ENCODE measurements around the gene TMEM63A. TPM values are rescaled to one million over a fixed set of nuclear protein-coding genes. Genes with fewer than 3 reads are reported as not detected.
"Not testable (repeated sequence)": the region's sequence is repeated elsewhere in the genome, so short reads cannot be mapped to it uniquely, and the experiment has no call there.

TMEM63A gene
- total RNA-seq, 1 experiment from 2014 or later, result 6.4 TPM

DNA sequence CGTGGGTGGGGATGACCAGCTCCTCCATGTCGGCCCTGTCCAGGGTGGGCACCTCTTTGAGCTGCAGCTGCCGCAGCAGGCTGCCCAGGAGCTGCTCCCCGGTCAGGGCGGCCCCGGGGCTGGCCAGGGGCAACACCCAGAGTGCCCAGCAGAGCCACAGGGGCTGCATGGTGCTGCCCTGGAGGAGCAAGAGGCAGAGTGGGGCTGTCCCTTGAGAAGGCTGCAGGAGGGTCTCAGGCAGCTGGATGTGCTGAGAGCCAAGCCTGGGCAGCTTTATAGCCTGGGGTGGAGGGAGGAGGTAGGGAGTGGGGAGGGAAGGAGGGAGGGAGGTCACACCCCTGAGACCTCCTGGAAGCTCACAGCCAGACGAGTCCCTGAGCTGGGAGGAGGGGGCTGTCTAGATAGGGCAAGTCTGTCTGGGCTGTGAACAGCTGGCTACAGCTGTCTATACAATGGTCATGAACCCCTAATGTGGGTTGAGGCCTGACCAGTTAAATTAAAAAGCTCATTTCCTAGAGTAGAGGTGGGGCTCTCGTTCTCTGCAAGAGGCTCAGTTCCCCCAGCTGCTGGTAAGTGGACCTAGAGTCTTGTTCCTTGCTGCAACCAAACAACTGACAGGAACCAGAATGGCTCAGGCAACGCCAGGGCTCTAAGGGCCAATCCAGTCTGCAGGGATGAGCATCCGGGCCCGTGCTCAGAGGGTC lies 6.9 kb upstream of the TMEM63A start, which contains the start of gene LEFTY1:
Gene LEFTY1 (minus strand): TSS at position 249 of the 704 bp plus-strand sequence. CDS start 80 bp downstream, at position 169.
- in situ Hi-C loops (cut with HindIII; ENCODE audit: low pct_unique_long_range_greater_than_20kb, low sequenced_read_pairs), result no loop called here
- no peak for DNase-seq (ENCODE audit: low read depth)

DNA sequence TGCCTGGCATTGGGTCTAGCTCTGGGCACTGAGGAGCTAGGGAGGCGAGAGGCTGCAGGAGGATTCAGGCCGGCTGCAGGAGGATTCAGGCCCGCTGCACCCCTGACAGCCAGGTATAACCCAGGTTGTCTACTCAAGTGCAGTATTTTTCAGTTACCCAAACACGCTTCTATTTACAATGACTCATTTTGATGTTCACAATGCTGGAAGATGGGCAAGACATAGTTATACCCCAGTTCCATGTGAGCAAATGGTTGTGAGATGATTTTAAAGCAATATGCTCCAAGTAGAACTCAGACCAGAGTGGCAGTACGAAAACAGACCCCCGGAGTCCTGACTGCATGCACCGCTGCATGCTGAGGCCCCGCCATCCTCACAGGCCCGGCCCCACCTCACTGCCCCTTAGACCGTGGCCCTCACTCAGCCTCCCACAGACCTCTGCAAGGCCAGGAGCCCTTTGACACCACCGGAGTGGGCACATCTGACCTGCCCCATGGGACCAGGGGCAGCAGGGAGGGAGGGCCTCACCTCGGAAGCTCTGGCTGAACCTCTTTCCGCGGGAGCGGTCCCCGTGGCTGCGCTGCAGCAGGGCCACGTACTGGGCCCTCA lies 6.2 kb upstream of the TMEM63A start:
- DNase-seq (ENCODE audit: low read depth), result no peak
- in situ Hi-C loops (cut with HindIII; ENCODE audit: low pct_unique_long_range_greater_than_20kb, low sequenced_read_pairs), result no loop called here

DNA sequence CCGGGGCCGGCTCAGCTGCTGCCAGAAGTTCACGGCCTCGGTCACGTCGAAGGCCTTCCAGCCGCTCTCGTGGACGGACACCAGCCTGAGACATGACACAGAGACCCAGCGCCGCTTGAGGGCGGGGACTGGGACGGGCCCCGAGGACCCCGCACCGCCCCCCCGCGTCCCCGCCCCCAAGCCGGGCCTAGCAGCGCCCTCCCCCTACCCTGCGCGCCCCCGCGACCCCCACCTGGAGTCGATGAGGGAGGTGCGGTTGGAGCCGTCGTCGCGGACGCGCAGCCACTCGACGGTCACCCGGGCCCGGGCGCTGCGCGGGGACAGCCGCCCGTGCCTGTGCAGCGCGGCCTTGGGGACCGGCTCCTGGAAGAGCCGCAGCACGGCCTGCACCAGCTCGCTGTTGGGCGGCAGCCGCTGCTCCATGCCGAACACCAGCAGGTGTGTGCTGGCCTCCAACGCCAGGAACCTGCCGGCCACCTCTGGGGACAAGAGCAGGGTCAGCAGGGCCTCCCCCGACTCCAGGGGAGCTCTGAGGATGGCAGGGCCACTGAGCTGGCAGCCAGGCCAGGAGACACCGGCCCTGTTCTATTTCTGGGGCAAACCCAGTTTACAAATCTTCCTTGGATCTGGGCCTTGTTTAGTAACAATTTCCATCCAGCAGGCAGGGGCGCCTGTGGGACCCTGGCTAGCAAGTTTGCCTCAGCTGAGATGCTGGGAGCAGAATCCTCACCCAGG lies 5.5 kb upstream of the TMEM63A start:
- DNase-seq (ENCODE audit: low read depth); in situ Hi-C loops (cut with HindIII; ENCODE audit: low pct_unique_long_range_greater_than_20kb, low sequenced_read_pairs): not testable (repeated sequence)

DNA sequence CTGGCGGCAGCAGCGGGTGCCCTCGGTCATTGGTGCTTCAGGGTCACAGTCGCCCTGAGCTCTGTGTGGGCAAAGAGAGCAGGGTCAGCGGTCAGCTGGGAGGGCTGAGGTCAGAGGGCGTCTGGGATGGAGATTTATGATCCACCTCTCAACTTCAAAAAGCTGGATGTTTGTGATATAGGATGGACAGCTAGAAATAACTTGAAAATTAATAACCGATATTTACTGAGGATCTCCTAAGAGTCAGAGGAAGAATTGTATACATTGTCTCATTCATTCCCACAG lies 4.8 kb upstream of the TMEM63A start:
- no peak for DNase-seq (ENCODE audit: low read depth)
- in situ Hi-C loops (cut with HindIII; ENCODE audit: low pct_unique_long_range_greater_than_20kb, low sequenced_read_pairs), result no loop called here

DNA sequence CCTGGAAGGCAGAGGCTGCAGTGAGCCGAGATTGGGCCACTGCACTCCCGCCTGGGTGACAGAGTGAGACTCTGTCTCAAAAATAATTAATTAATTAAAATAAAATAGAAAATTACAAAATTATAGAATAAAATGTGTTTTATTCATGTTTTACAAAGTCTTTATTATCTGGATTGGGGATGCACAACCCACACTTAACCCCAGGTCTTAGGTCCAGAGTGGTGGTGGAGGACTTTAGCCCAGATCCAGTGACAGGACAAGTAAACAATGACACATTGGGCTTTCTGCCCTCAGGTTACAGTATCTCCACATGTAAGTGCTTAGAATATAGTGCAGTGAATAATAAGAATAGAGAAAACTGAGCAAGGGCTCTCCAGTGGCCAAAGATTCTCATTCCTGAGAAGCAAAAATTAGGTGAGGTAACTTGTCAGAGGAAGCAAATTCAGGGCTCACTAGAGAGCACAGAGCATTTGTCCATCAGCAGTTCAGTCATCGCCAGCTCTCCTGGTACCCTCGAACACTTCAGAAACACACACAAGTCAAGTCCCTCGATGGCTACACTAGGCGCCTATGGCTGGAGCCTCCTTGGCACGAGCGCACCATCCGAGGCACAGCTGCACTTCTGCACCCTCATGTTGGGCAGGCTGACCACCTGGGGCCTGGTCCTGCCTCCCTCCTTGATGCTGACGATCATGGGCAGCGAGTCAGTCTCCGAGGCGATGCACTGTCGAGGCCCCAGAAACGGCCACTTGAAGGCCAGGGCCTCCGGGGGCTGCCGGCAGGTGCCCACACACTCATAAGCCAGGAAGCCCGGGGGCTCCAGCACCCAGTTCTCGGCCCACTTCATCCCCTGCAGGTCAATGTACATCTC lies 4.2 kb upstream of the TMEM63A start:
- no peak for DNase-seq (ENCODE audit: low read depth)
- in situ Hi-C loops (cut with HindIII; ENCODE audit: low pct_unique_long_range_greater_than_20kb, low sequenced_read_pairs), result no loop called here

DNA sequence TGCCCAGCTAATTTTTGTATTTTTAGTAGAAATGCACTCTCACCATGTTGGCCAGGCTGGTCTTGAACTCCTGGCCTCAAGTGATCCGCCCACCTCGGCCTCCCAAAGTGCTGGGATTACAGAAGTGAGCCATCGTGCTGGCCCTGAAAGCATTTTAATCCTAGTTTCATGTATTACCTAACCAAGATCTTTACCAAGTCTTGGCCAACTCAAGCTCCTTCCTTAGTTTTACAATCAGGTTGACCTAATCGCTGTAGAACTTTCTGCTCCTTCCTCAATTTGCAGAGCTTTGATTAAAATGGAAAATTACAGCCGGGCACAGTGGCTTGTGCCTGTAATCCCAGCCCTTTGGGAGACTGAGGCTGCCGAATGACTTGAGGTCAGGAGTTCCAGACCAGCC lies 3.2 kb upstream of the TMEM63A start:
- DNase-seq (ENCODE audit: low read depth), result no peak
- in situ Hi-C loops (cut with HindIII; ENCODE audit: low pct_unique_long_range_greater_than_20kb, low sequenced_read_pairs), result no loop called here

DNA sequence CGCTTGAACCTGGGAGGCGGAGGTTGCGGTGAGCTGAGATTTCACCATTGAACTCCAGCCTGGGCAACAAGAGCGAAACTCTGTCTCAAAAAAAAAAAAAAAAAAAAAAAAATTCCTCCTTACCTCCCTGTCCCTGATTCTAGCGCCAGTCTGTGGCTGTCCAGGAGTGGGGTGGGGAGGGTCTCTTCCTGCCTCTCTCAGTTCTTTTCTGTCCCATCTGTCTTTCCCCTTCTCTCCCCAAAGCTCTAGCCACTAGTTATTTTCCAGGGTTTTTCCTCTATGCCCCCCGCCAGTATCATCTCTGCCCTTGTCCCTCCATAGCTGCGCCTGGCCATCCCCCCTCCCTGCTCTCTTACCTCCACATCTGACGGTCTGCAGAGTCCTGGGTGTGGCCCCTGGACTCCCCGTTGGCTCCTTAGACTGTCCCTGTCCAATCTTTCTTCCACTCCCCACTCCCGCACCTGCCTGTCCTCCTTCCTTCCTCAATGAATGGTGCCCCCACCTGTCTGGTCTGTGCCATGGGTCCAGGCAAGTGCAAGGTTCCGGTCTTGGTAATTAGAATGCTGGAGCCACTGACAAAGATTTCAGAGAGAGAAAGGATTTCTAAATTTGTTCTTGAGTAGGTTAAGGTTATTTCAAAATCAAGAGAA lies 1.6 kb upstream of the TMEM63A start:
- in situ Hi-C loops (cut with HindIII; ENCODE audit: low pct_unique_long_range_greater_than_20kb, low sequenced_read_pairs), result no loop called here
- no peak for DNase-seq (ENCODE audit: low read depth)

DNA sequence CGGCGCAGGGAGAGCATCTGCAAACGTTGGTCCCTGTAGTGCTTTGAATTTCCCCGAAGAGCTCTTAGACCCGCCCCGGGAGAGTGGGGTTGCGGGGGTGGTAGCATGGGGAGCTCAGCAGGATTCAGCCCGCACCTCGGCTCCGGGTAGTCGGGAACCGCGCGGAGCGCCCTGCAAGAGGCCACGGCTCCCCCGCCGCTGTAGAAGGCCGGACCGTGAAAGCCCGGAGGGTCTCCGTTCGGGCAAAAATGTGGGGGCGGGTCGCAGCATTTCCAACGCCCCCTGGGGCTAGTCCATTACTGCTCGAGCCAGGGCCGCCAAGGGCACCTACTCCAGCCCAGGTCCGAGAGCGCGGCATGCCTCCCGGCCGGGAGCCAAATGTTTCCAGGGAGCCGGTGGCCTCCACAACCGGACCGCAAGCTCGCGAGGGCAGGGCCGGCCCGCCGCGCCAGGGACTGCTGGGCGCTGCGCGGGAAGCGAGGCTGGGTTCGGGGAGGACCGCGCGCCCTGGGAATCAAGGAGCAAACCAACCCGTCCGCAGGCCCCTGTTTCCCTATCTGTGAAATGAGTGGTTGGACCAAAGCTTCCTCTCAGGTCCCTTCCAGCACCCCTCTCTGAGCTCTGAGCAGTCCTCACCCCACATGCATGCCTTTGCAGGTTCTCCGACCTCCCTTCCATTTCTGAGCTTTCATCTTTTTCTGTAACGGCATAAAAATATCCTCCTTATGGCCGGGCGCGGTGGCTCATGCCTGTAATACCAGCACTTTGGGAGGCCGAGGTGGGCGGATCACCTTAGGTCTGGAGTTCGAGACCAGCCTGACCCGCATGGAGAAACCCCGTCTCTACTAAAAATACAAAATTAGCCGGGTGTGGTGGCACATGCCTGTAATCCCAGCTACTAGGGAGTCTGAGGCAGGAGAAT lies 775 bp upstream of the TMEM63A start:
- in situ Hi-C loops (cut with HindIII; ENCODE audit: low pct_unique_long_range_greater_than_20kb, low sequenced_read_pairs), result no loop called here

DNA sequence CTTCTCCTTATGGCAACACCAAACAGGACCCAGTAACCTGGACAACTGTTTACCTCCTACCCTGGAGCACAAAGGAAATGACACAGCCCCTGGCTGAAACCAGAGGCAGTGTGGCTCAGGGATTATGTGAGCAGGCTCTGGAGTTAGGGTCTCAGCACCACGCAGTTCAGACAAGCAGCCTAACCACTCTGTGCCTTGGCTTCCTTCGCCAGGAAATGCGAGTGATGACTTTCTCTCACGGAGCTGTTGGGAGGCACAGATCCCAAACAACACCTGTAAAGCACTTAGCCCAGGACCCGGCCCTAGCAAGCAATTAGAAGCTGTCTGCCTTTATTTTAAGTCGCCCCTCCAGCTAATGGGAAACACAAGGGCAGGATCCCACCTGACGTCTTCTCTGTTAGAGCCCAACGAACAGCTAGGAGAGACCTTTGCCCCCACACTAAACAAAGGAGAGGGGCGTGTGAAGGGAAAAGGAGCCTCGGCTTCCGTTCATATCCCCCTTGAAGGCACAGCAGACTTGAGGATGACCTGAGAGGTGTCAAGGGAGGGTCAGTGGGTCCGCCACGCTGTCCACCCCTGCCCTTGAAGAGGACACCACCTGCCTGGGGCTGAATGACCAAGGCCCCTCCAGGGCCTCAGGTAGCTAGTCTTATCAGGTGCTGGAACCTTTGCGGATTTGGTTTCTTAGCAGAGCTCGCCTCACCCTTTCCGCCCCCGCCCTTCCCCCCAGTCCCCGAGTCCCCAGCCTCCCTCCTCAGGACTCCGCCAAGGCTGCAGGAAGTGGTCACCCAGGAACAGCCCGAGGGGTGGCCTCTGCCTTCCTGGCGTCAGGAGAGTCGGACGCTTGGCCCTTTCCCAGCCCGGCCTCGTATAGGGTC lies 860 bp downstream of the TMEM63A start:
- in situ Hi-C loops (cut with HindIII; ENCODE audit: low pct_unique_long_range_greater_than_20kb, low sequenced_read_pairs), result no loop called here
- DNase-seq (ENCODE audit: low read depth), result no peak

More for the DNA sequence above, 775 bp upstream of the TMEM63A start:
- DNase-seq (ENCODE audit: low read depth), result peak; percentile 62

DNA sequence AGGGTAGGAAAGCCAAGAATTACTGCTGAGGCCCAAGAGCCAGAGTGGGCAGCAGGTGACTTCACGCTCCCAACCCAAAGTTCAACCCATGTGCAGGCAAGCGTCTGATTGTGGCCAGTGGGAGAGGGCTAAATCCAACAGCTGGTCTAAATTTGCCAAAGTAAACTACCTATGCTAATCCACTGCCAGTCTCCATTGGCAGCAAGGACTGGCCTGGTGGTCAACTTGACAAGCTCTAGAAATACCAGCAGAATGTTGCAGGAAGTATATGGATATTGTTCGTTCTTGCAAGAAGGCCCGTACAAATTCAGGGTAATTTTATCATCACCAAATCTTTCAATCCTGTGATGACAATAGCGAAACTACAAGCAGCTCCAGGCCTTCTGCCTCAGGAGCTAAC lies 1.5 kb downstream of the TMEM63A start:
- no peak for DNase-seq (ENCODE audit: low read depth)
- in situ Hi-C loops (cut with HindIII; ENCODE audit: low pct_unique_long_range_greater_than_20kb, low sequenced_read_pairs), result no loop called here

DNA sequence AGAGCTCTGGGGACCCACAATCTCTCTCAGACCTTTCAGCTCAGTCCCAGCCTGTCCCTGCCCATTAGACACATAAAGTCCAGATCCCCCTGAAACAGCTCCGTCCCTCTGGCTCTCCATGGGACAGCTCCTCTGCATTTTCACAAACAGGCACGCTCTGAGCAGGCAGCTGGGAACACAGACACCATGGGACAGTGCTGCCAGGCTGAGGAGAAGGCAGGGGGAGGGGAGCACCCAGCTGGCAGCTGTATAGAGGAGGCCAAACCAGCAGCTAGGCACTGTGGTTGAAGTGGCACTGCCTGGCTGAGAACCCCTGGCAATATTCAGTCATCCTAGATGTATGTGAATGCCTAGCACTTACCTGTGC lies 2.0 kb downstream of the TMEM63A start:
- in situ Hi-C loops (cut with HindIII; ENCODE audit: low pct_unique_long_range_greater_than_20kb, low sequenced_read_pairs), result no loop called here
- DNase-seq (ENCODE audit: low read depth), result no peak

DNA sequence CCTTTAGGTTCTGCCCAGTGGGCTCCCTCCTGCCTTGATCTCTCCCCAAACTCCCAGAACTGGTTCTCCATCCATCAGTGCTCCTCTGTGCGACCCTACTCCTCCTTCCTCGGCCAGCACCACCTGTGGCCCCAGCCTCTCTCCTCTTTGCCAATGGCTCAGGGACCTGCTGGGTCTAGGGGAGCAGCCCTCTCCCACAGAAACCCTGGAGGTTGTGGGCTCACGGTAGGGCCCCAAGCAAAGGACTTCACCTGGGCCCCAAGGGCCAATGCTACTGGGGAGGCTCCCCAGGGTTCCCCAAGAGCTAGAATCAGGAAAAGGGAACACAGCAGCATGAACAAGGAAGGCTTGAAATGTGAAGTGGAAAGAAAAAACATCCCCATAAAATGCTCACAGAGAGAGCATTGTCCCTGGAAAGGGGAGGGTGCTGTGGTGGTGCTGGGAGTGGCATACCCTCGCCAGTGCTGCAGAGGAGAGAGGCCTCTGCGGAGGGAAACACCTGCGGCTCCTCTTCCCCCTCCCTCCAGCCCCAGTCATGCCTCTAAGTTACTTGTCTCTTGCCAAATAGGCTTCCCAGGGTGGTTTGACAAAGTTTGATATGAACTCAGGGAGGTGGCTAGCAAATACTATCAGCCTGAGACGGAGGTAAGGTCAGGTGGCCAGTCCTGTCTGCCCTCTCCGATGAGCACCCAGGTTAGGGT lies 2.5 kb downstream of the TMEM63A start:
- DNase-seq (ENCODE audit: low read depth), result no peak
- in situ Hi-C loops (cut with HindIII; ENCODE audit: low pct_unique_long_range_greater_than_20kb, low sequenced_read_pairs), result no loop called here

DNA sequence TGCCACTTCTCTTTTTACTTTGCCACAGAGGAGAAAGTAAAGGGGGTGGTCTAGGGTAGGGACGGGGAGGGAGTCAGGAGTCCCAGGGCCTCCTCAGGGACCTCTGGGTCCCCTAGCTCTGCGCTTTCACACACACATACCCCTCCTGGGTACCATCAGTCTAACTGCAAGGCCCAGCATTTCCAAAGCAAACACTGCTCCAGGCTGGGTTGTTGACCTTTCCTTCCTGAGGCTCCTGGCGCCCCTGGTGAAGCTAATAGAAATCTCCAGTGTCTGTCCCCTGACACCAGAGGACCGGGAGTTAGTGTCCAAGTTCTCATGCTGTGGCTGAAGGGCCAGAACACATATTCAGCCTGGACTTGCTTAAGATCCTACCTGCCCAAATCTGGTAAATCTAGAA lies 3.9 kb downstream of the TMEM63A start:
- DNase-seq (ENCODE audit: low read depth), result no peak
- in situ Hi-C loops (cut with HindIII; ENCODE audit: low pct_unique_long_range_greater_than_20kb, low sequenced_read_pairs), result no loop called here

DNA sequence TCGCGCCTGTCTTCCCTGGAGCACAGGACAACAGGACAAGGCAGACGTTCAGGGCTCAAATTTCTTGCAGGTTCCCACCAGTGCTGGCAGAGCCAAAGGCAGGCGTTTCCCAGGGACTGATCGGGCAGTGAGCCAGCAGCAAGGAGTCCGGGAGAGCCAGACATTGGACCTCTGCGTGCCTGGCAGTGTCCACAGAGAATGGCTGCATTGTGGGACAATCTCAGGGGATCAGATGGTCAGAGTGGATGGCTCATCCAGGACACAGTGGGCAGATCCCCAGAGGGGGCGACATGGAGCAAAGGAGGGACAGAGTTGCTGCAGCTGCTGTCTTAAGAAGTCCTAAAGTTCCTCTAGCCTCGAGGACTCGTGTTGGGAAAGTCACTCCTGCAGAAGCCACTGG lies 4.6 kb downstream of the TMEM63A start:
- in situ Hi-C loops (cut with HindIII; ENCODE audit: low pct_unique_long_range_greater_than_20kb, low sequenced_read_pairs), result no loop called here
- peak; percentile 31 for DNase-seq (ENCODE audit: low read depth)

DNA sequence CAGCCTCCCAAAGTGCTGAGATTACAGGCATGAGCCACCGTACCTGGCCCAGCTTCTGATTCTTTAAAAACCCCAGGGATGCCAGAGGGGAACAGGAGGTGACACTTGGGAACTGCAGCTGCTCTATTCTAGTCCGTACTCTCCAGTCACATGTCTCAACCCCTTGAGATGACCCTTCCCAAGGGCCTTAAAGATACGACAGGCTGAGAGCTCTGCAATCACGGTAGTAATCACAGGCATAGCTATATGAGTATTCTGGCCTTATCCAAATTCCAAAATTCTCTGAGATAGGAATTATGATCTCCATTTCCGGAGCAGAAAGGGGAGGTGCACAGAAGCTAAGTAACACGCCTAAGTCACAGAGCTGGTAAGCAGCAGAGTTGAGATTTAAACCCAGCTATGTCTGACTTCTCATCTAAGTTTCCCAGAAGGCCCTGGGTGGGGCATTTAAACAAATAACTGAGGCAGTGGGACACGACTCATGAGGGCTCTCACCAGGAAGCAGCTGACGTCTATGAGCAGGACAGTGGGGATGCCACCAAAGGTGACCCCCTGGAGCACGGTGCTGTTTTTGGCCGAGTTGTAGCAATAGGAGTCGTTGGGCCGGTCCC lies 5.2 kb downstream of the TMEM63A start:
- DNase-seq (ENCODE audit: low read depth), result no peak
- in situ Hi-C loops (cut with HindIII; ENCODE audit: low pct_unique_long_range_greater_than_20kb, low sequenced_read_pairs), result no loop called here
